Erythroblast (primary cell): Measurements from ENCODE around the gene MUC13.

Source experiments
- DNase-seq, 2 experiments: peaks; one replicate each; lab custom pipeline; 2025; lab: John Stamatoyannopoulos, UW
- GATA1 ChIP-seq: IDR thresholded peaks from 2 replicates; pipeline ENCODE4 v1.6.1; 2011; ENCODE audit warnings: low read depth, mild to moderate bottlenecking, control low read depth, low read length, moderate library complexity
- POLR2A ChIP-seq: IDR thresholded peaks from 2 replicates; pipeline ENCODE4 v1.6.1; 2011; ENCODE audit warnings: mild to moderate bottlenecking, low read length

Gene MUC13

DNA sequence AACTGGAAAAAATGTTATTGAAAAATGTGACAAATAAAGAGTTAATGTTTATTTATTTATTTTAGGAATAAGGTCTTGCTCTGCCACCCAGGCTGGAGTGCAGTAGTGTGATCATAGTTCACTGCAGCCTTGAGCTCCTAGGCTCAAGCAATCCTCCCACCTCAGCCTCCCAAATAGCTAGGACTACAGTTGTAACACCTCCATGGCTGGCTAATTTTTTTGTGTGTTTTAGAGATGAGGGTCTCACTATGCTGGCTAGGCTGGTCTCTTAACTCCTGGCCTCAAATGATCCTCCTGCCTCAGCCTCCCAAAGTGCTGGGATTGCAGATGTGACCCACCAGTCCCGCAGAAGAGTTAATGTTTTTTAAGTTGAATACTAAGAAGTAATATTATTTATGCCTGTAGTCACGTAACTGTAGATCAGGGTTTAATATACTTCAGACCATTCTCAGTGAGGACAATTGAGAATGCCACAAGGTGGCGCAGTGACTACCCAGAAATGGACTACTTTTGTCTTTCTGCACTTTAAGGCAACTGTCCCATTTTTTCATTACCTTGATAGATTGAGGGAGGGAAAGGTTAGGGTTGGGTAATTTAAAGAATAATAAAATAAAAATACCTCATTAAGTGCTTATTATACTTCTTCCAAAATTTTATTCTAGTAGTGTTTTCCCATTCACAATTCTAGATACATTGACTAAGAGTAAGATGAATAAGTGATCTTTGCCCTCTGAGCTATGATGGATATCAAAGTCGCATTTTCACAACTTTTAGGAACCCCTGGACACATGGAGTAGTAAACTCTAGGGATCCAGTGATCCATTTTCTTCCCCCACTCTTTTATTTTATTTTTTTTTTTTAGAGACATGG, 6.0 kb downstream of the MUC13 start:
- peak; percentile 56 to 75 for DNase-seq
- TF ChIP-seq GATA1 (no peak), POLR2A (no peak)

DNA sequence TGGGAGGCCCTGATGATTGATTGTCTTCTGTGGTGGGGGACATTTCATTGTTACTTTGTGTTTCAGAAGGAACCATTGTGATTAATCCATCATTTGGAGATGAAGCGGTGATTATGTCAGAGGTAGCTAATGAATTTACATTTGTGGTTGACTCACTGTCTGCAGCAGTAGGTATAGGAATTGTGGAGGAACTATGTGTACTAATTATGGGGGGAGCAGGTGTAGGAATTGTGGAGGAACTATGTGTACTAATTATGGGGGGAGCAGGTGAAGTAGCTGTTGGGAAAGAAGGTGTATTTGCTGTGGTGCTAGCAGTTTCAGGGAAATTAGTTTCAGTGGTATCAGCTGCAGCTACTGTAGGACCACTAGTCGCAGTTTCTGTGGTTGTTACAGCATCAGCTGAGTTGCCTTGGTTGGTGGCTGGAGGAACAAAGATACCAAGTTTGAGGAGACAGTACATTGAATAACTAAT, 6.9 kb downstream of the MUC13 start:
- TF ChIP-seq GATA1 = no peak
- TF ChIP-seq POLR2A = no peak
- no peak for DNase-seq

DNA sequence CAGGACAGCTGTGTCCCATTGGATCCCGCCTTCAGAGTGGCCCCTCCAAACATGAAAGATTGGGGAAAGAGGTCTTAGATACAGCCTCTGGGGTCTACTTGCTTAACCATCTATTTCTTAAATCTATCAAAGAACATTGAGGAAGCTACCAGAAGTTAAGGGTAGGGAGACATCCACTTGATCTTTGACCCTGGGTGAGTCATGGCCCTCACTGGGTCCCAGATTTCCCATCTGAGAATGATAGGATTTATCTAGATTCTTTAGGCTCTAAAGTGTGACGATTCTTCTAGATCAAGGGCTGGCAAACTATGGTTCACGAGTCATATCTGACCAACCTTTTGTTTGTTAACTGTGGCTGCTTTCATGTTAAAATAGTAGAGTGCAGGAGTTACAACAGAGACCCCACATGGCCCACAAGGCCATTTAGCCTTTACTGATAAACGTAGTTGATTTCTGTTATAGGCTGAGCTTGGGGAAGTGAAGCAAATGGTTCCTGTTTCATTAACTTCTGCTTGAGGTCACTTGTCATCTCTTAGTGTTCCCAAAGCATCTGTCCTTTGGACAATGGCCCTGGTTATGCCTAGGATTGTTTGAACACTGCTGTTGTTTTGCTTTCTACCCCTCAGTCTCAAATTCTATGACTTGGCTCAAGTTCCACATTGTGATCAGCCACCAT, 8.0 kb downstream of the MUC13 start:
- no peak for TF ChIP-seq POLR2A
- no peak for TF ChIP-seq GATA1
- DNase-seq = no peak

GRCh38 chr3:124924741-124925140, 9.8 kb downstream of the MUC13 start:
- DNase-seq = no peak
- TF ChIP-seq POLR2A (no peak), GATA1 (no peak)

DNA sequence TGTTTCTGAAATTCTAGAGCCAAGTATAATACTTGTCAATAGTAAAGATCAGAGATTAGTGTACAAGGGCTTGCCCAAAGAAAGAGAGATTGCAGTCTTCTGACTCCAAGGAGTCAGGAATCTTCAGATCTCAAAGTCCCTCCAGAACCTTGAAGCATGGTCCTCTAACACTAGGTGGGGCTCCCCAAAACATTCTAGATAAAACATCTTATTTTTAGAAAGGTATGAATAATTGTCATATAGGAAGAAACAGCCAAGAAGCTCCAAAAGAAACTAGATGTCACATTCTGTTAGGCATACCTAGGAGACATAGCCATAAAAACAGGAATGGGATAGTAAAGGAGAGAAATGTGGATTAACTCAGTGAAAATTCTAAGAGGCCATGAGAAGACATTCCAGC, 10.7 kb downstream of the MUC13 start:
- TF ChIP-seq POLR2A = no peak
- no peak for DNase-seq

DNA sequence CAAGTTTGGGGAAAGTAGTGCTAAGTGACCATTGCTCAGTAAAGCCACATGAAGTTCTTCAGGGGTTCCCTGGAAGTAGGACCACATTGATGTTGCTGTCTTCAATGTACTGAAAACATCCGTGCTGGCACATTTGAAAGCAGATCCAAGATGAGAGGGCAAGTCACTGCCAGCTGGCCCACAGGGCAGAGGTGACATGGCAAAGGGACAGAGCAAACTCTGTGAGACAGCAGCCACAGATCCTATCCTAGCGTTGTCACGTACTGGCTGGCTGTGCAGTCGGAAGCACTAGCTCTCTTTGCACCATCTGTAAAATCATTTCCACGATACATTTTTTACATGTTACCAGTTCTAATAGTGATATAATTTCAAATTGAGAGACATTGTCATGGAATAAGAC, 13.8 kb downstream of the MUC13 start:
- no peak for DNase-seq
- TF ChIP-seq GATA1 (no peak), POLR2A (no peak)

DNA sequence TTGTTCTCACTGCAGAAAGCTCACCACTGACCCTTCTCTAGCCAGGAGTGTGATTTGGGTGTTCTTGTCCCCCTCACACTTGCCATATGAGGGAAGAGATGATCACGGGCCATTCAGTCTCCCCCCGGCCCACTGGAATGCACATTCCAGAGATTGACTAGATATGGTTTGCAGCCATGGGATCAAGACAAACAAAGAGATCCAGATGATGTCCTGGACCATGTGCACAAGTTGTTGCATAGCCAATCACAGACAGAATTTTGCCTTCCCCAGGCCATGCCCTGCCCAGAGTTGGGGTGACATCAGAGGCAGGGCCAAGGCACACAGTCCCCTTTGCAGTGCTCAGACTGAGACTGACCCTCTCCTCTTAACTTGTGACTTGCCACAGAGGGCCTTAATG, 14.8 kb downstream of the MUC13 start:
- no peak for DNase-seq
- TF ChIP-seq POLR2A (no peak), GATA1 (no peak)

- no peak for TF ChIP-seq POLR2A
- no peak for TF ChIP-seq GATA1
- no peak for DNase-seq
These were observed 16.0 kb downstream of the MUC13 start for GRCh38 chr3:124918524-124918923.

- TF ChIP-seq POLR2A (no peak), GATA1 (no peak)
- no peak for DNase-seq
These were observed 17.6 kb downstream of the MUC13 start for GRCh38 chr3:124916837-124917409.

DNA sequence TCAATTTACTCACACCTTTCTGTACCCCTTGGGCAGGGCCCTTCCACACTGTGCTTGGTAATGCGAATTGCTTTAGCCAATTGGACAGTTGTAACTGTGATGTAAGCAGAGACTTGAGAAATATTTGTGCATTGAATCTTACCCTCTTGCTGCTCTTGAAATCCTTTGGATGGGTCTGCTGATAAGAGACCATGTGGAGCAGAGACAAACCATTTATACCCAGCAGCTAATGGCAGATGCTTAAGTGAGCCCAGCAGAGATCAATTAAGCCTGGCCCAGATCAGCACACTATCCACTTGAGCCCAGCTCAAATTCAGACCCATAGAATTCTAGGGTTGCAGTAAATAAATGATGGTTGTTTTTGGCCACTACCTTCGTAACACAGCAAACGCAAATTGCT, 19.3 kb downstream of the MUC13 start:
- TF ChIP-seq POLR2A (no peak), GATA1 (no peak)
- no peak for DNase-seq

- TF ChIP-seq GATA1 (no peak), POLR2A (no peak)
- no peak for DNase-seq
These were observed 26.6 kb downstream of the MUC13 start for GRCh38 chr3:124907957-124908356.

- TF ChIP-seq GATA1 = no peak
- TF ChIP-seq POLR2A = no peak
- DNase-seq = no peak
These were observed 29.6 kb downstream of the MUC13 start for GRCh38 chr3:124904835-124905492.
